BLaER1 (cell line): Measurements from ENCODE around the gene TSHZ3.

Experiments
- H3K27ac ChIP-seq: shearing (Covaris generic); formaldehyde crosslinking; 2 replicates; pipeline ENCODE4 v1.8.1; 2022
- H3K27me3 ChIP-seq: shearing (Covaris generic); formaldehyde crosslinking; 2 replicates; pipeline ENCODE4 v1.8.1; 2022
- H3K36me3 ChIP-seq: shearing (Covaris generic); formaldehyde crosslinking; 2 replicates; pipeline ENCODE4 v1.8.1; 2022
- H3K4me1 ChIP-seq: shearing (Covaris generic); formaldehyde crosslinking; 2 replicates; pipeline ENCODE4 v1.8.1; 2022
- H3K4me2 ChIP-seq: shearing (Covaris generic); formaldehyde crosslinking; 2 replicates; pipeline ENCODE4 v1.8.1; 2022
- H3K4me3 ChIP-seq: shearing (Covaris generic); formaldehyde crosslinking; 2 replicates; pipeline ENCODE4 v1.8.1; 2022
- H3K9ac ChIP-seq: shearing (Covaris generic); formaldehyde crosslinking; 2 replicates; pipeline ENCODE4 v1.8.1; 2022
- H3K9me3 ChIP-seq: shearing (Covaris generic); formaldehyde crosslinking; 2 replicates; pipeline ENCODE4 v1.8.1; 2022
- H4K20me1 ChIP-seq: shearing (Covaris generic); formaldehyde crosslinking; 2 replicates; pipeline ENCODE4 v1.8.1; 2022
- Cebpa-rat ChIP-seq: shearing (Covaris generic); IDR thresholded peaks from 2 replicates; pipeline ENCODE4 v1.8.1; 2022

Gene TSHZ3

DNA sequence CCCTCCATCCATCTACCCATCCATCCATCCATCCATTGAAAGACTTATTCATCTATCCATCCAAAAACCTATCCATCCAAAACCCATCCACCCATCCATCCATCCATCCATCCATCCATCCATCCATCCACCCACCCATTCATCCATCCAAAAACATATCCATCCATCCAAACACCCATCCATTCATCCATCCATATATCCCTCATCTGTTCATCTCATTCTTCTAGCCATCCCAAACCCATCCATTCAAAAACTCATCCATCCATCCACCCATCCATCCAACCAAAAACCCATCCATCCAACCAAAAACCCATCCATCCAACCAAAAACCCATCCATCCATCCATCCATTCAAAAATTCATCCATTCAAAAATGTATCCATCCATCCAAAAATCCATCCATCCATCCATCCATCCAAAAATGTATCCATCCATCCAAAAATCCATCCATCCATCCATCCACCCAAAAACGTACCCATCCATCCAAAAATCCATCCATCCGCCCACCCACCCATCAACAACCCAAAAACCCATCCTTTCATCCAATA, 56.5 kb downstream of the TSHZ3 start:
- no peak for TF ChIP-seq Cebpa-rat
- Histone ChIP-seq H3K4me1 (no peaks in the 10 kb centered on the region), H3K4me3 (no peak overlapping the region), H3K36me3 (no peaks in the 10 kb centered on the region), H3K27ac (no peak overlapping the region), H3K27me3 (no peaks in the 10 kb centered on the region), H4K20me1 (peaks cover 8% of the 10 kb centered on the region; the same call in 1 of the 2 replicates), H3K4me2 (no peak overlapping the region), H3K9me3 (no peaks in the 10 kb centered on the region; the same call in 1 of the 2 replicates), H3K9ac (no peak overlapping the region)

- Histone ChIP-seq H3K27me3 (no peaks in the 10 kb centered on the region), H3K36me3 (no peaks in the 10 kb centered on the region), H4K20me1 (peaks cover 8% of the 10 kb centered on the region; the same call in 1 of the 2 replicates), H3K9me3 (no peaks in the 10 kb centered on the region; the same call in 1 of the 2 replicates), H3K9ac (no peak overlapping the region), H3K4me1 (peaks cover 8% of the 10 kb centered on the region), H3K4me3 (no peak overlapping the region), H3K4me2 (no peak overlapping the region), H3K27ac (no peak overlapping the region)
- no peak for TF ChIP-seq Cebpa-rat
These were observed 58.2 kb downstream of the TSHZ3 start for GRCh38 chr19:31290931-31291590.

GRCh38 chr19:31289976-31290375, 59.3 kb downstream of the TSHZ3 start:
- H4K20me1 ChIP-seq, result peaks cover 8% of the 10 kb centered on the region; the same call in 1 of the 2 replicates
- H3K9ac ChIP-seq, result no peak overlapping the region

DNA sequence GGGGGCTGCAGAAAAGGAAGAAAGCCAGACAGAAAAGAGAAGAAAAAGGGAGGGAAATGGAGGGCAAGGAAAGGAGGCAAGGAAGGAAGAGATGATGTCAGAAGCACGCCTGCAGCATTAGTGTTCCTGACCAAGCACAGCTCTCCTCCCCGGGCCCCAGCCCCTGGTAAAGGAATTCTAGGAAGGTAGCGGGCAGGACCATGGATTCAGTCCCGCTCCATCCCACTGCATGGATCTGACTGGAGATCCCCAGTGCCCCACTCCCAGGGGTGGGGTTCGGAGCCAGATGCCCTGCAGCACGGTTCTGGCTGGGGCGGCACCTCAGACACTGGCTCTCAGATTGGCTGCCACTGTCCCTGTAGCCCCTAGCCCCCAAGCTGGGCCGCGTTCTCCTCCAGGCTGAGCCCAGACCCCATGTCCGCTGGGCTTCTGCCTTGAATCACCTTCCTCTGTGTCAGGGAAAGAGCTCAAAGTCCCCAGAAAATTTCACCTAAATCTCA, 59.8 kb downstream of the TSHZ3 start:
- H3K27me3 ChIP-seq, result no peaks in the 10 kb centered on the region
- no peak overlapping the region for H3K4me3 ChIP-seq
- H3K4me2 ChIP-seq, result no peak overlapping the region
- peaks cover 17% of the 10 kb centered on the region for H3K4me1 ChIP-seq
- peaks cover 8% of the 10 kb centered on the region; the same call in 1 of the 2 replicates for H4K20me1 ChIP-seq
- no peak overlapping the region for H3K27ac ChIP-seq
- no peaks in the 10 kb centered on the region for H3K36me3 ChIP-seq
- H3K9ac ChIP-seq, result no peak overlapping the region
- H3K9me3 ChIP-seq, result no peaks in the 10 kb centered on the region; the same call in 1 of the 2 replicates
- no peak for TF ChIP-seq Cebpa-rat

More at GRCh38 chr19:31289976-31290375, 59.3 kb downstream of the TSHZ3 start:
- H3K27me3 ChIP-seq, result no peaks in the 10 kb centered on the region
- H3K4me1 ChIP-seq, result peaks cover 17% of the 10 kb centered on the region
- H3K4me2 ChIP-seq, result no peak overlapping the region
- no peaks in the 10 kb centered on the region for H3K36me3 ChIP-seq
- no peaks in the 10 kb centered on the region; the same call in 1 of the 2 replicates for H3K9me3 ChIP-seq
- no peak overlapping the region for H3K4me3 ChIP-seq
- H3K27ac ChIP-seq, result no peak overlapping the region
- no peak for TF ChIP-seq Cebpa-rat

- no peak for TF ChIP-seq Cebpa-rat
- Histone ChIP-seq H3K4me2 (peak overlapping the region; percentile 37), H4K20me1 (peaks cover 19% of the 10 kb centered on the region; the same call in 1 of the 2 replicates), H3K27me3 (no peaks in the 10 kb centered on the region), H3K4me3 (no peak overlapping the region), H3K36me3 (no peaks in the 10 kb centered on the region), H3K4me1 (peaks cover 17% of the 10 kb centered on the region), H3K9me3 (no peaks in the 10 kb centered on the region), H3K27ac (no peak overlapping the region), H3K9ac (no peak overlapping the region)
These were observed 62.7 kb downstream of the TSHZ3 start for GRCh38 chr19:31286491-31286890.

- Histone ChIP-seq H3K27ac (0 out of 2 replicates have a peak overlapping the region, but pooled peaks have one; percentile 20), H3K4me2 (peak overlapping the region; percentile 37), H3K4me1 (peaks cover 17% of the 10 kb centered on the region), H3K4me3 (no peak overlapping the region), H3K36me3 (no peaks in the 10 kb centered on the region), H3K9me3 (no peaks in the 10 kb centered on the region), H3K9ac (no peak overlapping the region), H4K20me1 (peaks cover 21% of the 10 kb centered on the region; the same call in 1 of the 2 replicates), H3K27me3 (no peaks in the 10 kb centered on the region)
- TF ChIP-seq Cebpa-rat, result no peak
These were observed 63.5 kb downstream of the TSHZ3 start for GRCh38 chr19:31285744-31286143.

GRCh38 chr19:31284621-31285020, 64.6 kb downstream of the TSHZ3 start:
- no peak for TF ChIP-seq Cebpa-rat
- Histone ChIP-seq H3K9me3 (no peaks in the 10 kb centered on the region), H3K9ac (no peak overlapping the region), H3K36me3 (no peaks in the 10 kb centered on the region), H4K20me1 (peaks cover 16% of the 10 kb centered on the region; the same call in 1 of the 2 replicates), H3K27me3 (no peaks in the 10 kb centered on the region), H3K27ac (no peak overlapping the region), H3K4me1 (peaks cover 17% of the 10 kb centered on the region), H3K4me3 (no peak overlapping the region), H3K4me2 (no peak overlapping the region)

- H3K4me1 ChIP-seq, result peaks cover 17% of the 10 kb centered on the region
- H3K27ac ChIP-seq, result no peak overlapping the region
These were observed 65.5 kb downstream of the TSHZ3 start for GRCh38 chr19:31283701-31284100.

DNA sequence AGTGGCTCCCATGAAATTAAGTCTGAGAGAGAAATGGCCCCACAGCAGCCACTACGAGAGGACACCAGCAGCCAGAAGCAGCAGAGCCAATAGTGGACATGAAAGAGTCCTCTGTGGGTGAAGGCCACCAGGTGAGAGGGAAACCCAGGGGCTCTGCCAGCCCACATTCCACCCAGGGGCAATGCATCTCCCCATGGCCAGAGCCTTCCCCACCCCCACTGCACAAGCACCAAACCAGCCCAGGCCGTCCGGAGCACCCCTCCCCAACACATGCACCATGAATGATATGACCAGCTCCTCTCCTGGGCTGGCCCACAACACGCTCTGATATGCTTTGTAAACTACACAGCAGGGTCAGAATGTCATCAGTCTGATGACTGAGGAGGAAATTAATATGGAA, 66.9 kb downstream of the TSHZ3 start:
- H3K4me1 ChIP-seq, result peaks cover 17% of the 10 kb centered on the region
- no peak for TF ChIP-seq Cebpa-rat
- peaks cover 13% of the 10 kb centered on the region; the same call in 1 of the 2 replicates for H4K20me1 ChIP-seq
- H3K4me3 ChIP-seq, result no peak overlapping the region
- H3K27ac ChIP-seq, result no peak overlapping the region
- no peaks in the 10 kb centered on the region for H3K27me3 ChIP-seq
- H3K36me3 ChIP-seq, result peaks cover 22% of the 10 kb centered on the region
- H3K4me2 ChIP-seq, result no peak overlapping the region
- no peak overlapping the region for H3K9ac ChIP-seq
- H3K9me3 ChIP-seq, result no peaks in the 10 kb centered on the region

More at GRCh38 chr19:31283701-31284100, 65.5 kb downstream of the TSHZ3 start:
- Histone ChIP-seq H3K36me3 (peaks cover 8% of the 10 kb centered on the region), H3K4me3 (no peak overlapping the region), H3K9me3 (no peaks in the 10 kb centered on the region), H4K20me1 (peaks cover 13% of the 10 kb centered on the region; the same call in 1 of the 2 replicates), H3K27me3 (no peaks in the 10 kb centered on the region), H3K9ac (no peak overlapping the region), H3K4me2 (no peak overlapping the region)
- no peak for TF ChIP-seq Cebpa-rat
